OCI-LY3 (cell line): Measurements from ENCODE around the gene WWP2.

Source experiments
- CTCF ChIP-seq: fragments of 200-600, 300-600 bp; sonication (generic); IDR thresholded peaks from 2 replicates; pipeline ENCODE4 v1.5.1; 2014; ENCODE audit warnings: antibody characterized with exemption, low read length, low read depth
- EZH2phosphoT487 ChIP-seq: fragments of 200-600 bp; shearing (Covaris generic); IDR thresholded peaks from 2 replicates; pipeline ENCODE4 v1.6.1; 2018; ENCODE audit warnings: antibody characterized with exemption, mixed run types, low read depth

- no peak for TF ChIP-seq CTCF
- TF ChIP-seq EZH2phosphoT487 = no peak
These were observed 42.2 kb downstream of the WWP2 start for GRCh38 chr16:69804297-69804696.
